ENCODE data around the gene HDAC6.
"Not testable (repeated sequence)": the region's sequence is repeated elsewhere in the genome, so short reads cannot be mapped to it uniquely, and the experiment has no call there.

Gene HDAC6

DNA sequence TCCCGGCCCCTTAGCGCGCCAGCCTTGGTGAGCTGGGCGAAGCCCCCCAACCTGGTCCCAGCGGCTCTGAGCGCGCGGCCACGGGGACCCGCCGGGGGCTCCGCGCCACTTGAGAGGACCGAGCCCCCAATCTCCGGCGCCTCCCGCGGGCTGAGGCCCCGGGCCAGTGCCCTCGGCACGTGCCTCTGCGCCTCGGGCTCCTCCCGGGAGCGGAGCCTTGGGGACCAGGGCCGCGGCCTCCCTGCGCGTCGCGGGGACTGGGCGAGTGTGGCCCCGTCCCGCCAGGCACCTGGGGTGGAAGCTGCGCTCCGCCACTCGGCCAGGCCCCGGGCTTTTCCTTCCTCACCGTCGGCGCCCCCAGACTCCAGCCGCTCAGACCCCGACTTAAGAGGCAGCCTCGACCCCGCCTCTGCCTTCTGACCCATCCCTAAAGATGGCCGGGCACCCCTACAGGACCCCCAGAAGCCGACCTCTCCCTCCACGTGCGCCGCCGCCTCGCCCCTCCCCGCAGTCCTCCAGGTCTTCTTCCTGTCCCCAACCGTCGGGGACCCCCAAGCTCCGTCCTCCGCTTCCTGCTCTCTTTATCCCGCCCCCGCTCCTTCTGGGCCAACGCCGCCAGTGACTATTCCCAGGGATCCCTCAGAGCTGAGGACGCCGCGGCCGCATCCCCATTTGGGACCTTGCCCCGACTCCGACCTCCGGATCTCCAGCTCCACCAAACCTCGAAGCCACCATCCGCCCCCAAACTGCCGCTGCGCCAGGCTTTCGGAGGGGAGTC lies 25.2 kb downstream of the HDAC6 start:
- no peak for DNase-seq

GRCh38 chrX:48827654-48827968 lies 25.7 kb downstream of the HDAC6 start:
- no peak for DNase-seq

- no peak for DNase-seq
These were observed 27.3 kb downstream of the HDAC6 start for GRCh38 chrX:48829016-48829735.

GRCh38 chrX:48831136-48831908 lies 29.5 kb downstream of the HDAC6 start:
- no peak for DNase-seq

DNA sequence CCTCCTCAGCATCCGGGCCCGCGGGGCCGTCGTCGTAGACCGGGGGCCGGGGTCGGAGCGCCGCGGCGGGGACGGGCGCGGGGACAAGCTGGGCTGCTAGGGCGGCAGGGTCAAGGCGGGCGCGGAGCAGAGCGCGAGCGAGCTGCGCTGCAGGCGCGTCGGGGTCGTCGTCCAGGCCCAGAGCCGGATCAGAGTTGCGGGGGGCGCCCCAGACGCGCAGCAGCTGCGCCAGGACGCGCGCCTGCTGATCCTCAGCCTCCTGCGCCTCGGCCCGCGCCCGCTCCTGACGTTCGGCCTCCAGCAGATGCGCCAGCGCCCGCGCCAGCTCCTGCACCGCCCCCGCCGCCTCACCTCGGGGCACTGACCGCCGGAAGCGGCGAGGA lies 30.0 kb downstream of the HDAC6 start:
- no peak for DNase-seq

GRCh38 chrX:48833542-48834138 lies 31.8 kb downstream of the HDAC6 start:
- DNase-seq = no peak

DNA sequence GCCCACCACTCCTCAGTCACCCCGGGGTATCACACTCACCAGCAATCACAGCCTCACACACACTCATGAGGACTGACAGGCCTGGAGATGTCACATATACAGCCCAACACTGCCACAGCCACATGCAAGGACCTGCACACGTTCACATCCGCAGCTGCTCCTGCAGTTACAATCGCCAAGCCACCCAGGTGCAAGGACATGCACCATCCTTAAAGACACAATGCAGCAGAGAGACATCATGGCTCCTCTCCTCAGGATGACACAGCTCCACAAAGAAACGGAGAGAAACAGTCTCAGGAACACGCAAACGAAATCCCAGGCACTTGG lies 32.5 kb downstream of the HDAC6 start:
- no peak for DNase-seq

- peak; percentile 70 for DNase-seq
These were observed 33.9 kb downstream of the HDAC6 start, which contains the start of gene PCSK1N for GRCh38 chrX:48835524-48836329. Gene PCSK1N, minus strand, starts transcription at chrX:48835610. Its CDS starts 78 bp downstream, at chrX:48835532.

DNA sequence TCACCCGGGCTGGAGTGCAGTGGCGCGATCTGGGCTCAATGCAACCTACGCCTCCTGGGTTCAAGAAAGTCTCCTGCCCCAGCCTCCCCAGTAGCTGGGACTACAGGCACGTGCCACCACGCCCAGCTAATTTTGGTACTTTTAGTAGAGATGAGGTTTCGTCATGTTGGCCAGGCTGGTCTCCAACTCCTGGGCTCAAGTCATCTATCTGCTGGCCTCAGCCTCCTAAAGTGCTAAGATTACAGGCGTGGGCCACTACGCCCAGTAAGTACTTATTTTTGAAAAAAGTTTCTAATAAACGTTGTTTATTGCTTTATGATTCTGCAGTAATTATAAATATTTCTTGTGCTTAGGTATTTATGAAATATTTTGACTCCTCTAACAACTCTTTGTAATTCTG lies 37.8 kb downstream of the HDAC6 start:
- no peak for DNase-seq

DNA sequence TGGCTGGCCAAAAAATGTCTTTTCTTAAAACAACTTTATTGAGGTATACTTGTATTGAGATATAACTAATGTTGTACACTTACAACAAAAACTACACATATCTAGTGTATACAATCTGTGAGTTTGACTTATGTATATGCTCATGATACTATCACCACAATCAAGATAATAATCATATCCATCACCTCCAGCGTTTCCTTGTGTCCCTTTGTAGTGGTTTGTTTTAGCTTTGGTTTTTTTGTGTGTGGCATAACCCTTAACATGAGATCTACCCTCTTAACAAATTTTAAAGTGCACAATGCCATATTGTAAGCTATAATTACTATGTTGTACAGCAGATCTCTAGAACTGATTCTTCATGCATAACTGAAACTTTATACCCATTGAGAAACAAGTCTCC lies 47.0 kb downstream of the HDAC6 start:
- no peak for DNase-seq

DNA sequence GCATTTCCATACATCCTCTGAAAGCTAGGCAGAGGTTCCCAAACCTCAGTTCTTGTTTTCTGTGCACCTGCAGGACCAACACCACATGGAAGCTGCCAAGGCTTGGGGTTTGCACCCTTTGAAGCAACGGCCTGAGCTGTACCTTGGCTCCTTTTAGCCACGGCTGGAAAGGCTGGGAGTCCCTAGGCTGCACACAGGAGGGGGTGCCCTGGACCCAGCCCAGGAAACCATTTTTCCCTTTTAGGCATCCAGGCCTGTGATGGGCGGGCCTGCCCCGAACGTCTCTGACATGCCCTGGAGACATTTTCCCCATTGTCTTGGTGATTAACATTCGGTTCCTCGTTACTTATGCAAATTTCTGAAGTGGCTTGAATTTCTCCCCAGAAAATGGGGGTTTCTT lies 51.0 kb downstream of the HDAC6 start:
- DNase-seq = no peak

DNA sequence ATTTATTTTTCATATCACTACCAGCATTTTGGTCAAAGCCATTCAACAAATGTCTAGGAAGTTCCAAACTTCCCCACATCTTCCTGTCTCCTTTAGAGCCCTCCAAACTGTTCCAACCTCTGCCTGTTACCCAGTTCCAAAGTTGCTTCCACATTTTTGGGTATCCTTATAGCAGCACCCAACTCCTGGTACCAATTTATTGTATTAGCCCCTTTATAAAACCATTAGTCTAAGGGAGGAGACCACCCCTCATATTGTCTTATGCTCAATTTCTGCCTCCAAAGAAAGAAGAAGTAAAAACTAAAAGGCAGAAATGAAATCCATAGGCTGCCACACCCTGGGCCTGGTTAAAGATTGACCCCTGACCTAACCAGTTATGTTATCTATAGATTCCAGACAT lies 51.6 kb downstream of the HDAC6 start:
- DNase-seq = not testable (repeated sequence)

- DNase-seq = not testable (repeated sequence)
These were observed 52.4 kb downstream of the HDAC6 start for GRCh38 chrX:48854121-48854804.

DNA sequence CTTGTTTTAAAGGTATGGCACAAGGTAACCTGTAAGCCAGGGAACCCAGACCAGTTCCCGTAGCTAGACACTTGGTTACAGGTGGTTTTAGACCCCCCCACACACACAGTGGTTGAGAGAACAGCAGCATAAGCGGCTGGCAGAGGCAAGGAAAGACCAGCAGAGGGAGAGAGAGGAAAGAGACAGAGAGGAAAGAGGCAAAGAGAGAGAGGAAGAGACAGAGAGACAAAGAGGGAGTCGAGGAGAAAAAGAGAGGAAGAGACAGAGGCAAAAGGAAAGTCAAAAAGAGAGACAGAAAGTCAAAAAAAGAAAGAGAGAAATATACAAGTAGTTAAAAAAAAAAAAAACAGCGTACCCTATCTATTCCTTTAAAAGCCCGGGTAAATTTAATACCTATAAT lies 53.0 kb downstream of the HDAC6 start:
- DNase-seq = no peak

- peak; percentile 36 for DNase-seq
These were observed 62.3 kb downstream of the HDAC6 start for GRCh38 chrX:48864210-48864609.

- not testable (repeated sequence) for DNase-seq
These were observed 70.2 kb downstream of the HDAC6 start for GRCh38 chrX:48872017-48872416.
